GM18520 (cell line): ENCODE results near the gene TOR1A.

Source experiments
- ATAC-seq: cut with Tn5 transposase; IDR thresholded peaks from one replicate; pipeline ENCODE4 v1.9.1; 2021; ENCODE audit not compliant: unreplicated experiment

The TOR1A gene

GRCh38 chr9:129852579-129852978, 28.6 kb upstream of the TOR1A start:
- ATAC-seq: no peak

DNA sequence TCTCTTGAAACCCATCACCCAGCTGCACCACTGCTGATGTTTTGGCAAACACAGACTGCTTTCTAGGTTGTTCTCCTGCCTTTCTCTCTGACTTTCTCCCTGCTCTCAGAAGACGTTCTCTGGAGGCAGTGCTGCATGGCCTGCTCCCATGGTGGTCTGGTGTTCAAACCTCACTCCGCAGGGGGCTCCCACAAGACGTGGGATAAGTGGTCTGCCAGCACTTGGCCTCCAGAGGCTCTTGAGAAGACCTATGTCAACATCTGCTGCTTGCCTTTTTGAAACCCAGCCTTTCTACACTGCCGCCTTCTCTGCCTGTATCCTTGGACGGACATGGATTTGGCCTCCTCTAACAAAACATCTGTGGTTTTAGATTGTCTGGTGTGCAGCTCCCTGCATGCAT, 27.9 kb upstream of the TOR1A start:
- ATAC-seq: no peak

- ATAC-seq: no peak
Observed at GRCh38 chr9:129850821-129851550, 27.1 kb upstream of the TOR1A start.

- no peak for ATAC-seq
Observed at GRCh38 chr9:129849901-129850300, 26.0 kb upstream of the TOR1A start.

GRCh38 chr9:129848712-129849441, 24.9 kb upstream of the TOR1A start:
- no peak for ATAC-seq

DNA sequence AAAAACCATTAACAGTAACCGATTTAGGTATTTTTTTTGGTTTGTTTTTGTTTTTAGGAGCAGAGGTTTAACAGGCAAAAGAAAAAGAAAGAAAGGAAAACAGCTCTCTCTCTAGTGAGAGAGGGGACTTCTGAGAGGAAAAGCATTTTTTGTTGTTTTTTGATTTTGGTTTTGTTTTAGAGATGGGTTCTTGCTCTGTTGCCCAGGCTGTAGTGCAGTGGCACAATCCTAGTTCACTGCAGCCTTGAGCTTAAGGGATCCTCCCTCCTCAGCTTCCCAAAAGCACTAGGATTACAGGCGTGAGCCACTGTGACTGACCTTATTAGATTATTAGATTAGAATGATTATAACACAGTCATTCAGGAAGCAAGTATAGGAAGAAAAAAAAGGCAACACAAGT, 21.4 kb upstream of the TOR1A start:
- no peak for ATAC-seq

GRCh38 chr9:129841071-129841470, 17.1 kb upstream of the TOR1A start:
- ATAC-seq: no peak

GRCh38 chr9:129840034-129840433, 16.1 kb upstream of the TOR1A start:
- ATAC-seq: no peak

- no peak for ATAC-seq
Observed at GRCh38 chr9:129839324-129840023, 15.5 kb upstream of the TOR1A start.

- ATAC-seq: no peak
Observed at GRCh38 chr9:129838707-129839259, 14.8 kb upstream of the TOR1A start.

- no peak for ATAC-seq
Observed at GRCh38 chr9:129836311-129837007, 12.5 kb upstream of the TOR1A start.

DNA sequence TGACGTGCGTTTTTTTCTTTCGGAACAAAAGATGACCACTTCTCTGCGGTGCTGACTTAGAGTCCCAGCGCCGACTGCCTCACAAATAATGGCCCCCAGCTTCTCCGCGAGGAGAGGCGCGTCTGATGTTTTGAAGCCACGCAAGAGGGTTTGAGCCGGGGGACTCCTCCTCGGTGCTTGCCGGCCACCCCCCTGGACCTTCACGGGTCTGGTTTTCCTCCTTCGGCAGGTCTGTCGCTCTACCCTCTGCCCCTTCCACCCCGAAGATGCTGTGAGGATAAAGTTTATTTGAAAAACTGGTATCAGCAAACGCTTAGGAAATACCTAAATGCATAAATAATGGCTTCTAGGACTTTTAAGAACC, 11.9 kb upstream of the TOR1A start:
- ATAC-seq: no peak

GRCh38 chr9:129835128-129835859, 11.4 kb upstream of the TOR1A start, which contains the start of the genes C9orf78 and USP20:
Gene C9orf78 (minus strand): TSS chr9:129835275. CDS start chr9:129835221, 54 bp downstream.
Gene USP20 (plus strand): TSS chr9:129835458. CDS start chr9:129852556, 17,098 bp downstream.
- peak; percentile 88 for ATAC-seq

GRCh38 chr9:129834489-129835127, 10.7 kb upstream of the TOR1A start:
- ATAC-seq: peak; percentile 10

- ATAC-seq: no peak
Observed at GRCh38 chr9:129832982-129833381, 9.0 kb upstream of the TOR1A start.

DNA sequence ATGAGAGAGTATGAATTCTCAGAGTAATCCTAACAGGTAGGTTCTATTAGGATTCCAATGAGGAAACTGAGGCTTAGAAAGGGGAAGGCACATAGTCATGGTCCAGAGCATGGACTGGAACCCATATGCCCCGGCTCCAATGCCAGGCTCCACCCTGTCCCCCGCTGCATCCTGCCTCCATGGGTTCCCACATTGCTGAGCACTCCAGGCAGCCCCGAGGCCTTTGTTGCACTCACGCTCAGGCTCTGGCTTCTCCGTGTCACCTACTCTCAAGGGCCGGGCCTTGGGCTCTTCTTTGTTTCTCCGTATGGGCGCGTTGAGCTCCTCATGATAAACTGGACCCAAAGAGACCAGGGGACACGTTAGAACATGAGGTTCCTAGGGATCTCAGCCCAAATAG, 5.0 kb upstream of the TOR1A start:
- ATAC-seq: no peak

DNA sequence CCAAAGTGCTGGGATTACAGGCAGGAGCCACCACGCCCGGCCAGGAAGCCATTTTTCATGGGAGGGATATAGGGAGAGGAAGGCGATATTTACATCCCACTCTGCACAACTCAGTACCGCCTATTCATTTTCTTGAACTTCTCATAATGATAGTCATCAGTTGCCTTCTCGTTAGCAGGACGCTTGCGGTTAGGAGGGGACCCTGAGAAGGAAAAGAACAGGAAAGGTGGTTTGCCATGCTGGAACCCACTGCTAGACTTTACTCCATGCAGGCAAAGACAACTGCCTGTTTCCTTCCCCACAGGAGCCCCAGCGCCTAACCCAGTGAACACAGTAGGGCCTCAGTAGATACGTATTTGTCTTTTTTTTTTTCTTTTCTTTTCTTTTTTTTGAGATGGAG, 4.1 kb upstream of the TOR1A start:
- no peak for ATAC-seq

DNA sequence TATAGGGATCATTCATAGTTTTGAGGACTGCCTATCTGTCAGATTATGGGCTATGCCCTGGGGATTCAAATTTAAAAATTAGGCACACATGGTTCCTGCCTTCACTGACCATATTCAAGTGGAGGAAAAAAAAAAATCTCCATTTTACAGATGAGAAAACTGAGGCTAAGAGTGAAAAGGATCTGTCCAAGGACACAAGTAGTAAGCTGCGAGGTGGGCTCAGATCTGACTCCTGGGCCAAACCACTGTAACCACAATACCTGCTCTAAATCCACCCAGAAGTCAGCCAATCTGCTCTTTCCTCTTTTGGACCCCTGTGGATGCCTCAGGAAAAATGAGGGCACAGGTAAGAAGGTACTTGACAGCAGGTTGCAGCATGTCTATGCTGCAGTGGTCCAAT, 2.8 kb upstream of the TOR1A start:
- no peak for ATAC-seq

- no peak for ATAC-seq
Observed at GRCh38 chr9:129826344-129826743, 2.4 kb upstream of the TOR1A start.

DNA sequence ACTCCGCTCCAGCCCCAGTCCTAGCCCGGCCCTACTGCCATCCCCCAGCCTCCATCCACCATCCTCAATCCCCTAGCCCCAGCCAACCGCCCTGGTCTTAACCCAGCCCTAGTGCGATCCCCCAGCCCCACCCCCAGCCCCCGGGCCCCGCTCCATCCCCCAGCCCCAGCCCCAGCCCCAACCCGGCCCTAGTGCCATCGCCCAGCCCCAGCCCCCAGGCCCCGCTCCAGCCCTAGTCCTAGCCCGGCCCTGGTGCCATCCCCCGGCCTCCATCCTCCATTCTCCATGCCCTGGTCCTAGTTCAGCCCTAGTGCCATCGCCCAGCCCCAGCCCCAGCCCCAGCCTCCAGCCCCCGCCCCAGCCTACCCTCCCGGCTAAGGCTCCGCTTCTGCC, 398 bp downstream of the TOR1A start:
- ATAC-seq: no peak
